Kidney (tissue), 14 donors: Measurements from ENCODE around the gene UBE2N. TPM values are rescaled to one million over a fixed set of nuclear protein-coding genes. Genes with fewer than 3 reads are reported as not detected.

Source experiments
- DNase-seq, 5 donors: peaks; one replicate each; pipeline ENCODE4 v3.0.0-alpha.2; 2013 to 2020
- FAIRE-seq: peaks from 2 replicates; lab custom pipeline; 2012; peaks lifted over from hg19 to GRCh38; lab: Jason Lieb, UNC
- H3K27ac ChIP-seq, 2 donors: one replicate each; pipeline ENCODE4 v1.7.0; 2013; ENCODE audit warnings: low read depth in 2 of 2, low read length in 2 of 2, inconsistent platforms in 1 of 2
- H3K27me3 ChIP-seq: one replicate; pipeline ENCODE4 v1.7.1; 2013; ENCODE audit warnings: low read length, inconsistent platforms; ENCODE audit not compliant: control insufficient read depth, insufficient read depth
- H3K36me3 ChIP-seq, 3 donors: one replicate each; pipeline versions ENCODE4 v1.7.0 to v1.7.1; 2013; ENCODE audit warnings: low read length in 3 of 3, control low read depth in 1 of 3, inconsistent platforms in 1 of 3; ENCODE audit not compliant: insufficient read depth in 3 of 3, control insufficient read depth in 2 of 3
- H3K4me1 ChIP-seq, 3 donors: one replicate each; pipeline versions ENCODE4 v1.7.0 to v1.7.1; 2013; ENCODE audit warnings: low read length in 3 of 3, inconsistent platforms in 1 of 3, low read depth in 1 of 3; ENCODE audit not compliant: control insufficient read depth in 2 of 3, insufficient read depth in 2 of 3
- H3K4me3 ChIP-seq, 3 donors: one replicate each; pipeline versions ENCODE4 v1.7.0 to v1.8.1; 2013; ENCODE audit warnings: low read length in 3 of 3, control low read depth in 1 of 3, inconsistent platforms in 1 of 3
- H3K9ac ChIP-seq, 3 donors: one replicate each; pipeline versions ENCODE4 v1.7.0 to v1.7.1; 2013; ENCODE audit warnings: low read length in 3 of 3, control low read depth in 1 of 3, inconsistent platforms in 1 of 3
- H3K9me3 ChIP-seq, 3 donors: one replicate each; pipeline versions ENCODE4 v1.7.0 to v1.7.1; 2013; ENCODE audit warnings: low read length in 3 of 3, control low read depth in 1 of 3, inconsistent platforms in 1 of 3; ENCODE audit not compliant: control insufficient read depth in 2 of 3, insufficient read depth in 1 of 3
- intact Hi-C: fragments of 100-400 bp; cut with DNase I; formaldehyde crosslinking; loops from one replicate; pipeline ENCODE4 v1.11.1; 2022
- polyA plus RNA-seq: library from polyadenylated mRNA; stranded (reverse); fragments of 350-450 nt; fragmentation: Illumina TruSeq; extraction: RNeasy Lipid Tissue Mini Kit (QIAGEN cat#74804); gene quantifications from one replicate; pipeline ENCODE4 v1.2.3, GENCODE V29; 2014; ENCODE audit warnings: low read depth, low replicate concordance; ENCODE audit not compliant: insufficient read depth
- total RNA-seq: library from RNA; stranded (reverse); fragmentation: NEBNext Ultra II Directional; extraction: Animal tissue kit (Norgen Biotek cat#: 25700); gene quantifications from one replicate; pipeline ENCODE4 v1.2.1, GENCODE V29; 2021
- TF ChIP-seq, protein P1 (sequence below): IDR thresholded peaks from 3 replicates; pipeline ENCODE4 v1.5.1; 2012; ENCODE audit warnings: mild to moderate bottlenecking, moderate library complexity, borderline replicate concordance; ENCODE audit not compliant: insufficient read depth; ENCODE audit errors: extremely low read depth
- donor health status: control.
- donor health status: control.
- donor health status: control.
- donor health status: control.
- donor health status: control.
- donor health status: DM: yes; HTN: yes; CAD: no.
- donor health status: Normal renal cell carcinoma (clear cell type).

UBE2N gene
- total and polyA plus RNA-seq, 2 donors from 2014 or later = 84.7 to 97.3 TPM

DNA sequence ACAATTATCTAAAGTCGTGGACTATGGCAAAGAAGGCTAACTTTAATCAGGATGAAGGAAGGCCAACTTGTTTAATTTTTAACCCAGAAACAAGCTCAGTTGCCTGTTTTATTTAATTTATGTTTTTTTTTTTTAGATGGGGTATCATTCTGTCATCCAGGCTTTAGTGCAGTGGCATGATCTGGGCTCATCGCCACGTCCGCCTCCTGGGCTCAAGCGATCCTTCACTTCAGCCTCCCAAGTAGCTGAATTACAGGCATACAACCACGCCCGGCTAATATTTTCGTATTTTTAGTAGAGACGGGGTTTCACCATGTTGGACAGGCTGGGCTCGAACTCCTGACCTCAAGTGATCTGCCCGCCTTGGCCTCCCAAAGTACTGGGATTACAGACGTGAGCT, 44.3 kb downstream of the UBE2N start:
- no peak for FAIRE-seq
- Histone ChIP-seq H3K27ac (no peak overlapping the region), H3K9me3 (no peaks in the 10 kb centered on the region), H3K27me3 (no peaks in the 10 kb centered on the region), H3K4me1 (peaks cover 0 to 14% (median 0%) of the 10 kb centered on the region in 3 donors), H3K4me3 (no peak overlapping the region), H3K9ac (no peak overlapping the region), H3K36me3 (peaks cover 3 to 18% (median 5%) of the 10 kb centered on the region in 3 donors)
- intact Hi-C loops = no loop called here
- TF ChIP-seq, protein P1, sequence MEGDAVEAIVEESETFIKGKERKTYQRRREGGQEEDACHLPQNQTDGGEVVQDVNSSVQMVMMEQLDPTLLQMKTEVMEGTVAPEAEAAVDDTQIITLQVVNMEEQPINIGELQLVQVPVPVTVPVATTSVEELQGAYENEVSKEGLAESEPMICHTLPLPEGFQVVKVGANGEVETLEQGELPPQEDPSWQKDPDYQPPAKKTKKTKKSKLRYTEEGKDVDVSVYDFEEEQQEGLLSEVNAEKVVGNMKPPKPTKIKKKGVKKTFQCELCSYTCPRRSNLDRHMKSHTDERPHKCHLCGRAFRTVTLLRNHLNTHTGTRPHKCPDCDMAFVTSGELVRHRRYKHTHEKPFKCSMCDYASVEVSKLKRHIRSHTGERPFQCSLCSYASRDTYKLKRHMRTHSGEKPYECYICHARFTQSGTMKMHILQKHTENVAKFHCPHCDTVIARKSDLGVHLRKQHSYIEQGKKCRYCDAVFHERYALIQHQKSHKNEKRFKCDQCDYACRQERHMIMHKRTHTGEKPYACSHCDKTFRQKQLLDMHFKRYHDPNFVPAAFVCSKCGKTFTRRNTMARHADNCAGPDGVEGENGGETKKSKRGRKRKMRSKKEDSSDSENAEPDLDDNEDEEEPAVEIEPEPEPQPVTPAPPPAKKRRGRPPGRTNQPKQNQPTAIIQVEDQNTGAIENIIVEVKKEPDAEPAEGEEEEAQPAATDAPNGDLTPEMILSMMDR = no peak
- DNase-seq = no peak

- Histone ChIP-seq H3K9ac (no peak overlapping the region), H3K9me3 (no peaks in the 10 kb centered on the region), H3K4me1 (peaks cover 0 to 11% (median 8%) of the 10 kb centered on the region in 3 donors), H3K27me3 (no peaks in the 10 kb centered on the region), H3K27ac (no peak overlapping the region), H3K4me3 (no peak overlapping the region), H3K36me3 (peaks cover 3 to 14% (median 5%) of the 10 kb centered on the region in 3 donors)
- TF ChIP-seq, protein P1 = no peak
- DNase-seq = no peak
- intact Hi-C loops = no loop called here
- no peak for FAIRE-seq
These were observed 48.3 kb downstream of the UBE2N start for GRCh38 chr12:93393425-93393824.

DNA sequence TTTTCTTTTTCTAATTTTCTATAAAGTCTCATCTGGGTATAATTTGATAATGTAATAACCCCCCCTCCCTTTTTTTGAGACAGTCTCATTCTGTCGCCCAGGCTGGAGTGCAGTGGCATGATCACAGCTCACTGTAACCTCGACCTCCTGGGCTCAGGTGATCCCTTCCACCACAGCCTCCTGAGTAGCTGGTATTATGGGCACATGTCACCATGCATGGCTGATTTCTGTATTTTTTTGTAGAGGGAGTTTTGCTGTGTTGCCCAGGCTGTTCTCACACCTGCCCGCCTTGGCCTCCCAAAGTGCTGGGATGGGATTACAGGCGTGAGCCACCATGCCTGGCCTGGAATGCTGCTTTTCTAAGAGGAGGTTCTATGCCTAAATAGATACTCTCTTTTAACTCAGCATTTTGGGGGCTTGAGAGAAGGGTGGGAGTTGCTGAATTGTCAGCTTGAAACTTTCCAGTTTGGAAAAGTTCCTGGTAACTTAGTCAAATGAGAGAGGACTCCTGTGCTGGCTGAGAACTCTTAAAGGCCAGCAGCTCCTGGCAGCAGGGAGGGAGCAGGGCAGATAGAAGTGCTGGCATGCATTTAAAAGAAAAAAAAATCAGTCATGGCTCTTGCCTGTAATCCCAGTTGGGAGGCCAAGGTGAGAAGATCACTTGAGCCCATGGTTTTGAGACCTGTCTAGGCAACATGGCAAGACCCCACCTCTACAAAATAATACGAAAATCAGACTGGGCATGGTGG, 51.0 kb downstream of the UBE2N start:
- peak overlapping the region in 1 of 3 donors; percentile 17 for H3K4me3 ChIP-seq
- DNase-seq (peak in 3 of 5 donors; percentile 42 to 51 (median 51)), FAIRE-seq (no peak)
- no peaks in the 10 kb centered on the region for H3K36me3 ChIP-seq
- intact Hi-C loops = no loop called here
- H3K27me3 ChIP-seq = no peaks in the 10 kb centered on the region
- H3K9me3 ChIP-seq = no peaks in the 10 kb centered on the region
- H3K4me1 ChIP-seq = peaks cover 0 to 8% (median 0%) of the 10 kb centered on the region in 3 donors
- TF ChIP-seq, protein P1 = no peak
- peak overlapping the region in 1 of 3 donors; percentile 53 for H3K9ac ChIP-seq
- H3K27ac ChIP-seq = peak overlapping the region; percentile 62 to 67
